ENCODE measurements around the gene ABLIM2.
A peak's percentile ranks its signal among the peaks of the same experiment; 100 is the strongest.

Gene ABLIM2

GRCh38 chr4:8101213-8102075 lies 57.2 kb downstream of the ABLIM2 start:
- peak; percentile 27 for DNase-seq (ENCODE audit: low read depth)

- peak; percentile 60 for DNase-seq (ENCODE audit: low read depth)
Observed at GRCh38 chr4:8099981-8100464, 58.6 kb downstream of the ABLIM2 start.

DNA sequence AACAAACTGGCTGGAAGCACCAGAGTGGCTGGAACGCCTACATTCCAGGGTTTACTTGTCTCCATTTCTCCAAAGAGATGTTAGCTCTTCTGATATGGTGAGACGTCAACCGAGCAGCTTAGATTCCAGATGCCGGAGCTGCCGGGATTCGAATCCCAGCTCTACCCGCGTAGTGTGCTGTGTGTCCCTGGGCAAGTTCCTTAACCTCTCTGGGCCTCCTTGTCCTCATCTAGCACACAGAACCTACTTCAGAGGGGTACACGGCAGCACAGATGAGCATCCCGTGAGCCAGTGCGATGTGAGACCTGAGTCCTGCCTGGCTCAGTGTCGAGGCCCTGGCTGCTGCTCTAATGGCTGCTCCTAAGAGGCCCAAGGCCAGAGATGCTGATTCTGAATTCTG lies 60.1 kb downstream of the ABLIM2 start:
- DNase-seq (ENCODE audit: low read depth): no peak

DNA sequence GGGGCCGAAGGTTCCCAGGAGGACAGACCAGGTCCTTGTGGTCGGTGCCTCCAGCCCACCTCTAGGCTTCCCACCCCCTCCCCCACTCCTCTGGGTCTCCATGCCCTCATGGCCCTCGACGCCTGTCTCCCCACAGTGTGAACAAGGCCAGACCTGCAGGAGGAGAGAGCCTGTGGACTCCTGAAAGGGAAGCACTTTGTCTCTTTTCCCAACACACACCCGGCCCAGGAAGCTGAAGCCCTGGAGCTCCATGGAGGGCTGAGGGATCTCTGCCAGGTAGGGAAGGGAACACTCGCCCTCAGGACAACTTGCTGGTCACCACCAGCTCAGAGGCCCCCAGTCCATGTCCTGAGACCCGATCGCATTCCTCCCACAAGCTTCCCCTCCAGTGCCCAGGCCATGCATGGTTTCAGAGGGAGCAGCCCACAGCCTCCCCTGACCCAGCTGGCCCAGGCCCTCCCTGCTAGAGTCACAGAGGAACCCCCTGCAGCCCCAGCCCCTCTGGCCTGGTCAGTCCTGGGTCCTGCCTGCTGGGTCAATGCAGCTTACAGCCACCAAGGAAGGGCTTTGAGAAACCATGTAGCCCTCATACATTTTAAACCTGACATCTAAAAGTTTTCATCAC lies 60.8 kb downstream of the ABLIM2 start:
- DNase-seq (ENCODE audit: low read depth): no peak

DNA sequence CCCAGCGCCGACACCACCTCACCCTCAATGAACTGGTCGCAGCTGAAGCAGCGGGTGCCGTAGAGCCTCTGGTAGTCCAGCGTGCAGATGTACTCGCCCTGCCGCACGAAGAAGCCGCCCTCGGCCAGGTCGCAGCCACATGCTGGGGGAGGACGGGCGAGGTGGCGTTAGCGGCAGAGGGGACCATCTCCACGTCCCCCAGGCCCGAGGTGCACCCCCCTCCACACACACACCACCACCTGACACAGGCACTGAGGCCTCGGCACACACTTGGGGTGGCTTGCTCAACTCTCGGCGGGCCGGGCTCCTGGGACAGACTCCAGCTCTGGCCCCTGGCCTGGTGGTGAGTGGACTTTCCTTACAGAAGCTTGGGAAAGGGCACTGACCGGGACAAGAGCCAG lies 61.5 kb downstream of the ABLIM2 start:
- DNase-seq (ENCODE audit: low read depth): no peak

DNA sequence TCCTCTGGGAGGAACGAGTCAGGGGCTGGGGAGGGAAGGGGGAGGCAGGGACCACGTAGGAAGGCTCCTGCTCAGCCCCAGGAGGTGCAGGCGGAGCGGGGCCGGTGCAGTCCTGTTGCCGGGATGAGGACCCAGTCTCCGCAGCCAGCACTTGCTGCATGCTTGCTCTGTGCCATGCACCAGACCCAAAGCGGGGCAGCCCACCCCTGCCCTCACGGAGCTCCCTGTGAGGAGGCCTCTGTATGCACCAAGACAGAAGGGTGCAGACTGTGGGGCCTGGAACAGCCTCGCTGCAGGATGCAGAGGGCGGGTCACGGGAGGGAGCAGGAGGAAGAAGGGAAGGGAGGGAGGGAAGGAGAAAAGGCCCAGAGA lies 61.9 kb downstream of the ABLIM2 start:
- no peak for DNase-seq (ENCODE audit: low read depth)

DNA sequence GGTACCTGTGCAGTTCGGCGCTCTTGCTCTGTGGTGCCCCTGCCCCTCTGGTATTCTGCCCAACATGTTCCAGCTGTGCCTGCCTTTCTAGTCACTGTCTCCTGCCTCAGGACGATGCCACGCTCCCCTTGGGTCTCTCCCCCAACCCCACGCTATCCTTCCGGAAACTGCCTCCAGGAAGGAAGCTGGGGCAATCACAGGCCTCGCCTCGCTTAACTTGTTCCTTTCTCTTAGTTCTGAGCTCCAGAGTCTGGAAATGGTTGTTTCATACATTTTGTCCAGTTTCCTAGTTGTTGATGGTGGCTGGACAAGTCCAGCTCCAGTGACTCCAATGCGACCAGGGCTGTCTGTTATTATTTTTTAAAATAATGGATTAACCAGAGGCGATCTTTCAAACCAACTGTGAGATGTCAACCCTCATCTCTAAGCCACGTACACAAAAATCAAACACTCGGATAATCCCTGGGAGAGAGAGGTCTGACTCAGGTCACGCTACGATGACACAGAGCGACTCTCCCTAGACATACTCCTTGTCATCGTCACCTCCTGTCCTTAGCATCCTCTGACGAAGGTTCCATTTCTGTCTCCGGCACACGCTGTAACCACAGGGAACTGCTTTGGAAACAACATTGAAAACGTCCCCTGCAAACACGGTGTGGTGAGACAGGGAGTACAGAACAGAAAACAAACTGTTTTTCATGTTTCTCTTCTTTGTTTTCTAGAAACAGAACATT lies 62.5 kb downstream of the ABLIM2 start:
- no peak for DNase-seq (ENCODE audit: low read depth)

DNA sequence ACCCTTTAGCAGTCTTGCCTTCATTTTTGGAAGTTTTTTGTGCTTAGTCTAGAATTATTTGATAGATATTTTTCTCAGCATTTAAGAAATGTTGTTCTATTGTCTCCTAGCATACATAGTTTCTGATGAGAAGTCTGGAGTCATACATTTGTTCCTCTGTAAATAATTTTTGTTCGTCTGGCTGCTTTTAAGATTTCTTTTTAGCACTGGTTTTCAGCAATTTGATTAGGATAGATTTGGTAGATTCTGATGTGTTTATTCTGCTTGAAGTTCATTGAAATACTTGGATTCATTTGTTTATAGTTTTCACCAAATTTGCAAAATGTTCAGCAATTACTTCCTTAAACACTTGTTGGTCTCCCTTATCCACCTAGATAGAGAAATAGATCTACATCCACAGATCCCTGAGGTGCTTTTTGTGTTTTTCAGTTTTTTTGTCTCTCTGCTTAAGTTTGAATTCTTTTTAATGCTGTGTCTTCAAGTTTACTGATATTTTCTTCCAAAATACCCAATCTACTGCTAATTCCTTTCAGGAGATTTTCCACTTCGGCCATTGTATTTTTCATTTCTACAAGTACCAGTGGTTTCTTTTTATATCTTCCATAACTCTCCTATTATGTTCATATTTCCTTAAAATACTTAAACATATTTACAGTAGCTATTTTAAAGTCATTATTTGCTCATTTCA lies 64.9 kb downstream of the ABLIM2 start:
- no peak for DNase-seq (ENCODE audit: low read depth)

GRCh38 chr4:8092282-8092681 lies 66.3 kb downstream of the ABLIM2 start:
- no peak for DNase-seq (ENCODE audit: low read depth)

- DNase-seq (ENCODE audit: low read depth): no peak
Observed at GRCh38 chr4:8090744-8091301, 67.8 kb downstream of the ABLIM2 start.

DNA sequence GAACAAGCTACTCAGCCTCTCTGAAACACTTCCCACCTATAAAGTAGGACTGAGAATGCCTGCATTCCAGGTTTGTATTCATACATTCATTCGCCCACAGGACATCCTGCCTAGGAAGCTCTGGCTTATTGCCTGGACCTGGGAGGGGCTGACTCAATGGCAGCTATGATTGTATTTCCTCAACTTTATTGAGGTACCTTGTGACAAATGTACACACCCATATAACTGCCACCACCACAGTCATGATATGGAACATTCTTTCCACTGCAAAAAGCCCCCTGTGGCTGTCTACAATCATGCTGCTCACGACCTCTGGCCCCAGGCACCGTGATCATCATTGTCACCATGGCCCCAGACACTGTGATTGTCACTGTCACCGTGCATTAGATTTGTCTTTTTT lies 68.3 kb downstream of the ABLIM2 start:
- no peak for DNase-seq (ENCODE audit: low read depth)

- DNase-seq (ENCODE audit: low read depth): no peak
Observed at GRCh38 chr4:8089862-8090261, 68.8 kb downstream of the ABLIM2 start.

DNA sequence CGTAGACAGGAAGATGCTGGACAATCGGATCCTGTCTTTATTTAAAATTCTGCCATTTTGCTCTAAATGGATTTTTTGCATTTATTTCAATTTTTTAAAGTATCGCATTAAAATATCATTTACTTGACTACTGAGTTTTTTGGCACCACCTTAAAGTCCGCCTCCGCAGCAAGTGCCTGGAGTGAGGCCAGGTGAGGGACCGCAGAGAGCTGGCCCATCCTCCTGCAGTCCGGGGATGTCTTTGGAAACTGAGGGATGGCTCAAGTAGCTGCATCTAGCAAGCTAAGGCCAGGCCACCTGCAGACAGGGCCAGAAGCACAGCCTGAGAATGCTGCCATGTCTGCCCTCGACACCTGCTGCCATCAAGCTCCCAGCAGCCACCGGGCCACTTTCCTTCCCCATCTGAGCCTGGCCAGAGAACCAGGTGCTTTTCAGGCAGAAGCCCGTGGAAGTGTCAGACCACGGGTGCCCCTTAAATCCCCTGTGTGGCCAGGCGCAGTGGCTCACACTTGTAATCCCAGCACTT lies 69.6 kb downstream of the ABLIM2 start:
- DNase-seq (ENCODE audit: low read depth): no peak

DNA sequence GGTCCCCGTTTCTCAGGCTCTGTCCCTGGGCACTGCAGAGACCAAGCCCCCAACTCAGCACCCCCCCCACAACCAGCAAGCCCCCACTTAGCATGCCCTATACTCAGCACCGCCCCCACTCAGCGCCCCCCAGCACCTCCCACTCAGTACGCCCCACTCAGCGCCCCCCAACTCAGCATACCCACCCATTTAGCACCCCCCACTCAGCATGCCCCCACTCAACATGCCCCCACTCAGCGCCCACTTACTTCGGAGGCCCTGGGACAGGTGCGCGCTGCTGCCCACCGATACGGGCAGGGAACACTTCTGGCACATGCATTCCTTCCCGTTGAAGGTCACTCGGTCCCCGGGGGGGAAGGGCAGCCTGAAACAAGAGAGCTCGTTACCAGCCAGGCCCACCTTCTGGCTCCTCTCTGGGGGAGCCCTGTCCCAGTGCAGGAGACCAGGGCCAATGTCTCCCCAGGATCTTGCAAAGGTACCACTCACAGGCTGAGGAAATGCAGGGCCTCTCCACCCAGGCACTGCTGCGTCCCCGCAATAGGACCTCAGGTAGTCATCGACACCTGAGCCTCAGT lies 70.6 kb downstream of the ABLIM2 start:
- no peak for DNase-seq (ENCODE audit: low read depth)

GRCh38 chr4:8086783-8087445 lies 71.7 kb downstream of the ABLIM2 start:
- no peak for DNase-seq (ENCODE audit: low read depth)

DNA sequence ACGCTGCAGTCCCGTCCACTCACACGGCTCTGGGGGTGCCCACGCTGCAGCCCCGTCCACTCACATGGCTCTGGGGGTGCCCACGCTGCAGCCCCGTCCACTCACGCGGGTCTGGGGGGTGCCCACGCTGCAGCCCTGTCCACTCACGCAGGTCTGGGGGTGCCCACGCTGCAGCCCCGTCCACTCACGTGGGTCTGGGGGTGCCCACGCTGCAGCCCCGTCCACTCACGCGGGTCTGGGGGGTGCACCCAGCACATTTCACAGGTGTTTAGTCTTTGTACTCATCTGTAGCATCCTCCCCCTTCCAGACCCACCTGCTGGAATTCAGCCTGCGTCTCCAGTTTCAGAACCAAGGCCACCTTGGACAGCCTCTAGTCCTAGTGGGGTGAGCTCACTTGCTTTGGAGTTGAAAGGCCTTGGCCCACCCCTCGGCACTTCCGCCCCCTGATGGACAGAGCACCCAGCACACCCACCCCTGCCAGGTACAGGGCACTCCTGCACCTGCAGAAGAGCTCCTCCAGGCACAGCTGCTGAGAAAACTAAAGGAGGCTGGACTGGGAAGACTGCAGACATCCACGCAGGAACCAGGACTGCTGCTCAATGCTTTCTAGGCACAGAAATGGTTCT lies 73.0 kb downstream of the ABLIM2 start:
- no peak for DNase-seq (ENCODE audit: low read depth)

GRCh38 chr4:8084712-8085490 lies 73.7 kb downstream of the ABLIM2 start:
- DNase-seq (ENCODE audit: low read depth): no peak

GRCh38 chr4:8084031-8084660 lies 74.5 kb downstream of the ABLIM2 start:
- DNase-seq (ENCODE audit: low read depth): no peak

Data from fibroblast of gingiva (primary cell).